Lower leg skin (tissue), 4 donors: Measurements from ENCODE around the gene TTC4. TPM values are rescaled to one million over a fixed set of nuclear protein-coding genes. Genes with fewer than 3 reads are reported as not detected.

Experiments
- DNase-seq, 2 donors: peaks; one replicate each; pipeline ENCODE4 v3.0.0-alpha.2; 2019; ENCODE audit warnings: low spot score in 2 of 2
- H3K4me3 ChIP-seq: fragments of 200-600 bp; sonication (generic); 2 replicates; pipeline ENCODE4 v1.5.1; 2017; ENCODE audit warnings: mild to moderate bottlenecking, low read depth; ENCODE audit not compliant: poor library complexity, severe bottlenecking
- POLR2A ChIP-seq, 2 donors: fragments of 450-650 bp; IDR thresholded peaks; one replicate each; pipeline ENCODE4 v1.6.1; 2016 to 2017; ENCODE audit warnings: antibody characterized with exemption in 2 of 2, mild to moderate bottlenecking in 1 of 2, moderate library complexity in 1 of 2
- WGBS, 2 donors: methylation state at CpG; one replicate each; pipeline ENCODE4 v1.1.5; 2018; 5-methylcytosine and 5-hydroxymethylcytosine counted together
- intact Hi-C: fragments of 100-400 bp; cut with DNase I; formaldehyde crosslinking; loops from one replicate; pipeline ENCODE4 v1.15.0; 2023; ENCODE audit warnings: low total_unique reads
- total RNA-seq, 4 donors: library from RNA; depleted of rRNA; stranded (reverse); fragments of >200 nt; gene quantifications; one replicate each; pipeline ENCODE4 v1.1.0, GENCODE V29; 2016
- TF ChIP-seq, protein P1 (sequence below), 3 donors: fragments of 450-650 bp; IDR thresholded peaks; one replicate each; pipeline ENCODE4 v1.5.1; 2016; ENCODE audit warnings: antibody characterized with exemption in 3 of 3, mild to moderate bottlenecking in 3 of 3, moderate library complexity in 2 of 3

Gene TTC4
- total RNA-seq, 4 donors from 2014 or later, result 15.7 to 21.2 (median 18.3) TPM

DNA sequence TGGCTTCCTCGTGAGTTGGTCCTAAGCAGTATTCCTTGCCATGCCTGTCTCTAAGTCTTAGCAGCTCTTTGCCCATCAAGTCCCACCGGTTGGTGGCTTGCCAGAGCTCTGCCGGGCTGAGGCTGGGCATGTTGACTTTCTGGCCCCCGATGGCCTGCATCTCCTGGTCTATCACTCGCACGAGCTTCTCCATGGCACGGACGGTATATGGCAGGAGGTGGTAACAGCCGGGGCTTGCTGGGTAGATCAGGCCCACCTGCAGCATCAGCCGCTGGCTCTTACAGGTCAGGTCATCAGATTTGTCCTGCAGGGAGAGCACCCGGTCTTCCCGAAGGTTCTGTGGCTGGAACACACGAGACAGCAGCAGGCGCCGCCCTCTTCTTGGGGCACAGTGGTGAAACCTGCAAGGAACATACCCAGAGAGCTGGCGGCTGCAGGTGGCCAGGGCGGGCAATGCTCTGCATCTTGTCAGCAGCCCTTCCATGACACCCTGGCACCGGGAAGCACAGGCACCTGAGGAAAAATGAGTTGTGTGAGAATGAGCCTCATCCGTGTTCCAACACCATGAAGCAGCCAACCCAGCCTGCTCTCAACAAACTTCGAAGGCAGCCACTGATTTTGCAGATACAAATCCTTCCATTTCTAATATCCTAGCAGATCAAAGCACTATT is 43.2 kb downstream of the TTC4 start:
- no peak for DNase-seq
- 91% methylated on average over 20 of the region's 20 CpGs for WGBS, 2 donors
- intact Hi-C loops, result no loop called here
- TF ChIP-seq, protein P1, sequence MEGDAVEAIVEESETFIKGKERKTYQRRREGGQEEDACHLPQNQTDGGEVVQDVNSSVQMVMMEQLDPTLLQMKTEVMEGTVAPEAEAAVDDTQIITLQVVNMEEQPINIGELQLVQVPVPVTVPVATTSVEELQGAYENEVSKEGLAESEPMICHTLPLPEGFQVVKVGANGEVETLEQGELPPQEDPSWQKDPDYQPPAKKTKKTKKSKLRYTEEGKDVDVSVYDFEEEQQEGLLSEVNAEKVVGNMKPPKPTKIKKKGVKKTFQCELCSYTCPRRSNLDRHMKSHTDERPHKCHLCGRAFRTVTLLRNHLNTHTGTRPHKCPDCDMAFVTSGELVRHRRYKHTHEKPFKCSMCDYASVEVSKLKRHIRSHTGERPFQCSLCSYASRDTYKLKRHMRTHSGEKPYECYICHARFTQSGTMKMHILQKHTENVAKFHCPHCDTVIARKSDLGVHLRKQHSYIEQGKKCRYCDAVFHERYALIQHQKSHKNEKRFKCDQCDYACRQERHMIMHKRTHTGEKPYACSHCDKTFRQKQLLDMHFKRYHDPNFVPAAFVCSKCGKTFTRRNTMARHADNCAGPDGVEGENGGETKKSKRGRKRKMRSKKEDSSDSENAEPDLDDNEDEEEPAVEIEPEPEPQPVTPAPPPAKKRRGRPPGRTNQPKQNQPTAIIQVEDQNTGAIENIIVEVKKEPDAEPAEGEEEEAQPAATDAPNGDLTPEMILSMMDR (IDR thresholded peaks at IDR 0.05), result no peak
- H3K4me3 ChIP-seq, result no peak overlapping the region

DNA sequence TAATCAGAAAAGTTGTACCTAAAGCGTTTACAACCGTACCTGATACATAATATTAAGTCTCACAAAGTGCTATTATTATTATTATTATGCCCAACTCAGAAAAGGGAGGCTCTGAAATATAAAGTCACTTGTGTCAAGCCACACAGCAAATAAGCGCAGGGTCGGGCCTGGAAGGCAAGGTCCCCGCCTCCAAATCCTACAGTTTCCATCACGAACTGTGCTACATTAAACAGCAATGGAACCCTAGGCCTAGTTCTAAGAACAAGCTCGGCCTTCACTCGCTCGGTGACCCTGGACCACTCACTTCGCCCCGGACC is 48.1 kb downstream of the TTC4 start:
- WGBS, 2 donors, result 2 to 3% methylated on average over 11 of the region's 11 CpGs
- intact Hi-C loops, result no loop called here
- H3K4me3 ChIP-seq, result peak overlapping the region; percentile 61
- TF ChIP-seq, protein P1 (IDR thresholded peaks at IDR 0.05), result no peak
- TF ChIP-seq POLR2A (IDR thresholded peaks at IDR 0.05), result no peak
- no peak for DNase-seq

DNA sequence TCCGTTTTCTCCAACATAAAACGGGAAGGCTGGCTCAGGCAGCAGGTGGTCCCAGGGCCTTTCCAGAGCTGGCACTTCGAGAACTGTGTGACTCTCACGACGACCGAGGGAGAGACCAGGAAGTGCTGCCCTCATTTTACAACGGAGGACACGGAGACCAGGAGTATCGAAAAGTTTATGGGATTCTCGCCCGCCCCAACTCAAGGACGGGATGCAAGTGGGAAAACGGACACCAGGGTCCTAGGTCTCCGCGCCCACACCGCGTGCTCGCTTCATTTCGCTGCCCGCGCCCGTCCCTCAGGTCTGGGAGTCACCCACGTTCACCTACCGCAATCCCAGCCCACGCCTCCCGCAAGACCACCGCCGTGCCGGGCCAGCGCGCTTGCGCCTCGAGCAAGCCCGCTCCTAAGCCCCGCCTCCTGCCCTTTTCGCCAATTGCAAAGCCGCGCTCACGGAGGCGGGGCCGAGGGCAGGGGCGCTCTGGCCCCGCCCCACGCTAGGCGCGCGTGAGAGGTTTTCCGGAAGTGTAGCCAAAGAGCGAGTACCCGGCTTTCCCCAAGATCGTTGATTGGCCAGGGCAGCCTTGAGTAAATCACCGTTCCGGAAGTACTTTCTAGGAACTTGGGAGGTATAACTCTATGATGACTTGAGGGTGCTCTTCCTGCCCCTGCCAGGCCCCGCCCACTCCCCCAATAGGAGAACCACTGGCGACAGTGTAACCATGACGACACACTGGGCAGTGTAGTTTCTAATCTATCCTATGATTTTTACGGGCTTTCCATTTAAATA is 48.7 kb downstream of the TTC4 start, which contains the start of gene PARS2:
Gene PARS2 (minus strand): TSS at position 391 of the 789 bp plus-strand sequence. CDS start 5,362 bp downstream, outside the sequence.
- 0% methylated on average over 57 of the region's 57 CpGs for WGBS, 2 donors

GRCh38 chr1:54764922-54765561 is 49.4 kb downstream of the TTC4 start:
- WGBS, 2 donors, result 65 to 67% methylated on average over 13 of the region's 13 CpGs
- TF ChIP-seq POLR2A (IDR thresholded peaks at IDR 0.05), result no peak
- TF ChIP-seq, protein P1 (IDR thresholded peaks at IDR 0.05), result no peak
- no peak overlapping the region for H3K4me3 ChIP-seq
- DNase-seq, result no peak
- intact Hi-C loops, result no loop called here

More for the DNA sequence above, 48.7 kb downstream of the TTC4 start, which contains the start of gene PARS2:
- intact Hi-C loops, result no loop called here
- peak within 1 kb of the TSS; percentile 61 for H3K4me3 ChIP-seq
- DNase-seq, result peak; percentile 95 to 99
- TF ChIP-seq, protein P1 (IDR thresholded peaks at IDR 0.05), result no peak
- no peak for TF ChIP-seq POLR2A (IDR thresholded peaks at IDR 0.05)

GRCh38 chr1:54766726-54767125 is 51.1 kb downstream of the TTC4 start:
- DNase-seq, result no peak
- intact Hi-C loops, result no loop called here
- 30 to 39% methylated on average over 4 of the region's 4 CpGs for WGBS, 2 donors
- no peak overlapping the region for H3K4me3 ChIP-seq
- no peak for TF ChIP-seq POLR2A (IDR thresholded peaks at IDR 0.05)
- TF ChIP-seq, protein P1 (IDR thresholded peaks at IDR 0.05), result no peak
